Measurements from ENCODE around the gene KCNT2.

GRCh38 chr1:196377811-196378210, 230.4 kb downstream of the KCNT2 start:
- TF ChIP-seq CTCF (IDR thresholded peaks at IDR 0.05; ENCODE audit: low read length) (no peak), EZH2phosphoT487 (IDR thresholded peaks at IDR 0.05; ENCODE audit: low read length) (no peak)
